ENCODE measurements around the gene CDKL5. TPM values are rescaled to one million over a fixed set of nuclear protein-coding genes. Genes with fewer than 3 reads are reported as not detected.

CDKL5 gene
- total and polyA plus RNA-seq, 2 donors from 2014 or later = 2.0 to 18.0 TPM

GRCh38 chrX:18687856-18688495, 262.6 kb downstream of the CDKL5 start:
- intact Hi-C loops (cut with DNase I) = no loop called here
- Histone ChIP-seq H3K27ac (ENCODE audit: low read depth in 2 of 2, low read length in 2 of 2) (no peak overlapping the region), H3K4me1 (ENCODE audit: control insufficient read depth in 2 of 3, insufficient read depth in 2 of 3, low read depth in 1 of 3, low read length in 3 of 3) (no peaks in the 10 kb centered on the region), H3K4me3 (ENCODE audit: low read length in 3 of 3) (no peak overlapping the region), H3K27me3 (ENCODE audit: control insufficient read depth, insufficient read depth, low read length) (no peaks in the 10 kb centered on the region), H3K9ac (ENCODE audit: low read length in 3 of 3) (no peak overlapping the region), H3K36me3 (ENCODE audit: control insufficient read depth in 2 of 3, insufficient read depth in 3 of 3, low read length in 3 of 3) (no peaks in the 10 kb centered on the region), H3K9me3 (ENCODE audit: control insufficient read depth in 2 of 3, insufficient read depth in 1 of 3, low read length in 3 of 3) (no peaks in the 10 kb centered on the region)
- DNase-seq = no peak
- no peak for TF ChIP-seq CTCF (IDR thresholded peaks at IDR 0.05; ENCODE audit: borderline replicate concordance, extremely low read depth, insufficient read depth)
- FAIRE-seq = no peak

- Histone ChIP-seq H3K9me3 (ENCODE audit: control insufficient read depth in 2 of 3, insufficient read depth in 1 of 3, low read length in 3 of 3) (no peaks in the 10 kb centered on the region), H3K27ac (ENCODE audit: low read depth in 2 of 2, low read length in 2 of 2) (no peak overlapping the region), H3K4me3 (ENCODE audit: low read length in 3 of 3) (no peak overlapping the region), H3K9ac (ENCODE audit: low read length in 3 of 3) (no peak overlapping the region), H3K36me3 (ENCODE audit: control insufficient read depth in 2 of 3, insufficient read depth in 3 of 3, low read length in 3 of 3) (no peaks in the 10 kb centered on the region), H3K4me1 (ENCODE audit: control insufficient read depth in 2 of 3, insufficient read depth in 2 of 3, low read depth in 1 of 3, low read length in 3 of 3) (no peaks in the 10 kb centered on the region), H3K27me3 (ENCODE audit: control insufficient read depth, insufficient read depth, low read length) (no peaks in the 10 kb centered on the region)
- intact Hi-C loops (cut with DNase I) = no loop called here
- TF ChIP-seq CTCF (IDR thresholded peaks at IDR 0.05; ENCODE audit: borderline replicate concordance, extremely low read depth, insufficient read depth) = no peak
- no peak for DNase-seq
- no peak for FAIRE-seq
These were observed 266.0 kb downstream of the CDKL5 start for GRCh38 chrX:18691431-18691830.

- Histone ChIP-seq H3K27me3 (ENCODE audit: control insufficient read depth, insufficient read depth, low read length) (no peaks in the 10 kb centered on the region), H3K27ac (ENCODE audit: low read depth in 2 of 2, low read length in 2 of 2) (no peak overlapping the region), H3K9ac (ENCODE audit: low read length in 3 of 3) (no peak overlapping the region), H3K9me3 (ENCODE audit: control insufficient read depth in 2 of 3, insufficient read depth in 1 of 3, low read length in 3 of 3) (no peaks in the 10 kb centered on the region), H3K4me3 (ENCODE audit: low read length in 3 of 3) (no peak overlapping the region), H3K36me3 (ENCODE audit: control insufficient read depth in 2 of 3, insufficient read depth in 3 of 3, low read length in 3 of 3) (no peaks in the 10 kb centered on the region), H3K4me1 (ENCODE audit: control insufficient read depth in 2 of 3, insufficient read depth in 2 of 3, low read depth in 1 of 3, low read length in 3 of 3) (no peaks in the 10 kb centered on the region)
- DNase-seq = no peak
- no peak for FAIRE-seq
- intact Hi-C loops (cut with DNase I) = no loop called here
- TF ChIP-seq CTCF (IDR thresholded peaks at IDR 0.05; ENCODE audit: borderline replicate concordance, extremely low read depth, insufficient read depth) = no peak
These were observed 267.1 kb downstream of the CDKL5 start for GRCh38 chrX:18692541-18692940.

GRCh38 chrX:18696653-18697052, 271.2 kb downstream of the CDKL5 start:
- intact Hi-C loops (cut with DNase I) = no loop called here
- no peak for FAIRE-seq

More at GRCh38 chrX:18696653-18697052, 271.2 kb downstream of the CDKL5 start:
- TF ChIP-seq CTCF (IDR thresholded peaks at IDR 0.05; ENCODE audit: borderline replicate concordance, extremely low read depth, insufficient read depth) = no peak
- Histone ChIP-seq H3K27ac (ENCODE audit: low read depth in 2 of 2, low read length in 2 of 2) (no peak overlapping the region), H3K9me3 (ENCODE audit: control insufficient read depth in 2 of 3, insufficient read depth in 1 of 3, low read length in 3 of 3) (no peaks in the 10 kb centered on the region), H3K9ac (ENCODE audit: low read length in 3 of 3) (no peak overlapping the region), H3K27me3 (ENCODE audit: control insufficient read depth, insufficient read depth, low read length) (no peaks in the 10 kb centered on the region), H3K4me1 (ENCODE audit: control insufficient read depth in 2 of 3, insufficient read depth in 2 of 3, low read depth in 1 of 3, low read length in 3 of 3) (no peaks in the 10 kb centered on the region), H3K4me3 (ENCODE audit: low read length in 3 of 3) (no peak overlapping the region), H3K36me3 (ENCODE audit: control insufficient read depth in 2 of 3, insufficient read depth in 3 of 3, low read length in 3 of 3) (no peaks in the 10 kb centered on the region)
- no peak for DNase-seq

Data from kidney (tissue), 14 donors.